ENCODE data around the gene CENPT. TPM values are rescaled to one million over a fixed set of nuclear protein-coding genes. Genes with fewer than 3 reads are reported as not detected.
"Not testable (repeated sequence)": the region's sequence is repeated elsewhere in the genome, so short reads cannot be mapped to it uniquely, and the experiment has no call there.

Gene CENPT
- total and polyA plus RNA-seq, 11 donors = 14.4 to 31.2 (median 21.8) TPM

GRCh38 chr16:67868290-67868689 lies 20.8 kb upstream of the CENPT start:
- DNase-seq = no peak
- no peak for ATAC-seq
- Histone ChIP-seq H3K9me3 (no peaks in the 10 kb centered on the region), H3K27me3 (no peaks in the 10 kb centered on the region), H3K27ac (no peak overlapping the region), H3K4me1 (peaks cover 0 to 30% (median 23%) of the 10 kb centered on the region in 12 donors), H3K36me3 (peaks cover 0 to 73% (median 65%) of the 10 kb centered on the region in 9 donors), H3K4me3 (no peak overlapping the region)
- TF ChIP-seq POLR2A (IDR thresholded peaks at IDR 0.05) (no peak), CTCF (IDR thresholded peaks at IDR 0.05) (no peak)
- WGBS, 4 donors = 87 to 98% (median 95%) methylated on average over 6 of the region's 6 CpGs
- intact Hi-C loops (cut with DNase I) = loop anchor here in 1 of 10 donors (10.0 kb wide), 1 partner anchor 343 kb away; the partner anchor contains the start of gene RIPOR1

GRCh38 chr16:67865318-67865717 lies 17.8 kb upstream of the CENPT start:
- ATAC-seq = no peak
- Histone ChIP-seq H3K9me3 (no peaks in the 10 kb centered on the region), H3K4me3 (no peak overlapping the region), H3K27ac (peak overlapping the region in 2 of 12 donors; percentile 87 to 93), H3K36me3 (peaks cover 0 to 73% (median 54%) of the 10 kb centered on the region in 9 donors), H3K4me1 (peaks cover 6 to 52% (median 43%) of the 10 kb centered on the region in 12 donors), H3K27me3 (no peaks in the 10 kb centered on the region)
- WGBS, 4 donors = 93 to 100% (median 96%) methylated on average over 2 of the region's 2 CpGs
- TF ChIP-seq CTCF (IDR thresholded peaks at IDR 0.05) (peak in 10 of 12 donors; percentile 19 to 51 (median 30)), POLR2A (IDR thresholded peaks at IDR 0.05) (no peak)
- DNase-seq = no peak
- intact Hi-C loops (cut with DNase I) = loop anchor here in 2 of 10 donors (1.0 to 10.0 kb wide), 2 partner anchors 49 to 341 kb away; partner anchors contain the start of gene RIPOR1 (in 1 of the 2)

- Histone ChIP-seq H3K36me3 (peaks cover 0 to 68% (median 47%) of the 10 kb centered on the region in 9 donors), H3K4me3 (no peak overlapping the region), H3K4me1 (peaks cover 6 to 54% (median 45%) of the 10 kb centered on the region in 12 donors), H3K27ac (peak overlapping the region in 6 of 12 donors; percentile 83 to 94 (median 86)), H3K9me3 (no peaks in the 10 kb centered on the region), H3K27me3 (no peaks in the 10 kb centered on the region)
- DNase-seq (no peak), ATAC-seq (no peak)
- TF ChIP-seq CTCF (IDR thresholded peaks at IDR 0.05) (no peak), POLR2A (IDR thresholded peaks at IDR 0.05) (no peak)
- WGBS, 4 donors = 77 to 88% (median 85%) methylated on average over 2 of the region's 2 CpGs
- intact Hi-C loops (cut with DNase I) = loop anchor here in 1 of 10 donors (10.0 kb wide), 1 partner anchor 340 kb away; the partner anchor contains the start of gene RIPOR1
Observed at GRCh38 chr16:67864594-67864993, 17.1 kb upstream of the CENPT start.

- H3K9me3 ChIP-seq, ATAC-seq, DNase-seq, H3K27me3 ChIP-seq, H3K4me3 ChIP-seq: not testable (repeated sequence)
- H3K27ac ChIP-seq = peak overlapping the region; percentile 80 to 96 (median 88)
- intact Hi-C loops (cut with DNase I) = loop anchor here in 1 of 10 donors (10.0 kb wide), 1 partner anchor 339 kb away; the partner anchor contains the start of gene RIPOR1
- 90 to 96% (median 94%) methylated on average over 6 of the region's 6 CpGs for WGBS, 4 donors
- peaks cover 6 to 54% (median 45%) of the 10 kb centered on the region in 12 donors for H3K4me1 ChIP-seq
- H3K36me3 ChIP-seq = peaks cover 0 to 62% (median 41%) of the 10 kb centered on the region in 9 donors
Observed at GRCh38 chr16:67864044-67864443, 16.6 kb upstream of the CENPT start.
